GM19328 (cell line): ENCODE results near the gene LRRC4C.
"Not testable (repeated sequence)": the region's sequence is repeated elsewhere in the genome, so short reads cannot be mapped to it uniquely, and the experiment has no call there.

ENCODE experiments used
- ATAC-seq: cut with Tn5 transposase; IDR thresholded peaks from one replicate; pipeline ENCODE4 v1.9.1; 2021; ENCODE audit warnings: mild to moderate bottlenecking, moderate library complexity; ENCODE audit not compliant: unreplicated experiment

Gene LRRC4C

DNA sequence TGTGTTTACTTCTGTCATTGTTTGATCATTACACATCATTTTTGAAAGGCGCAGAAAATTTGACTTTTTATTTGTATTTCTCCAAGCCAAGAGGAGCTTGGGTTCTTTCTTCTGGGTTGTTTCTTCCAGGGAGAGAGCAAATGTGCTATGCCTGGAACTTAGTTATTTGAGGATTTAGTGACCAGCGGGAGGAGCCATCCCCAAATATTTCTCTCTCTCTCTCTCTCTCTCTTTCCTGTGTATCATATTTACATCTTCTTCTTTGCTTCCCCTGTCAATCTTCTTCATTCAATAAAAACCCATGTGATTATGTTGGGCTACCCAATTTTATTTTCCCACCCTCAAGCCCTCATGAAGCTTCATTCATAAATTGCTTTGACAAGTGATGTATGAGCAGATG lies 534.5 kb downstream of the LRRC4C start:
- no peak for ATAC-seq

DNA sequence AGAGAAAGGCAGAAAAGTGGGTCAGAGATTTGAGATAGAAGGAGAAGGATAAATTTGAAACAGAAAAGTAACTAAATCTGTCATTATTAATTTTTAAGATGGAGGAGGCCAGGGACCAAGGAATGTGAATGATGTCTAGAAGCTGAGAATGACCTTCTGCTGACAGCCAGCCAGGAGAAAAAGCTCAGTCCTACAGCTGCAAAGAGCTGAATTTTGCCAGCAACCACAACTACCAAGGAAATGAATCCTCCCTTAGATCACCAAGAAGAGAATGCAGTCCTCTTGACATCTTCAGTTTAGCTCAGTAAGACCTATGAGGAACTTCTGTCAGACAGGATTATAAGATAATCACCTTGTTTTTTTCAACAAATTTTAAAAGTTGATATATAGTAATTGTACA lies 538.2 kb downstream of the LRRC4C start:
- ATAC-seq = no peak

DNA sequence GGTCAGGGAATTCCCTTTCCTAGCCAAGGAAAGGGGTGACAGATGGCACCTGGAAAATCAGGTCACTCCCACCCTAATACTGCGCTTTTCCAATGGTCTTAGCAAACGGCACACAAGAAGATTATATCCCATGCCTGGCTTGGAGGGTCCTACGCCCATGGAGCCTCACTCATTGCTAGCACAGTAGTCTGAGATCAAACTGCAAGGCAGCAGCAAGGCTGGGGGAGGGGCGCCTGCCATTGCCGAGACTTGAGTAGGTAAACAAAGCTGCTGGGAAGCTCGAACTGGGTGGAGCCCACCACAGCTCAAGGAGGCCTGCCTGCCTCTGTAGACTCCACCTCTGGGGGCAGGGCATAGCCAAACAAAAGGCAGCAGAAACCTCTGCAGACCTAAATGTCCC lies 548.7 kb downstream of the LRRC4C start:
- not testable (repeated sequence) for ATAC-seq

DNA sequence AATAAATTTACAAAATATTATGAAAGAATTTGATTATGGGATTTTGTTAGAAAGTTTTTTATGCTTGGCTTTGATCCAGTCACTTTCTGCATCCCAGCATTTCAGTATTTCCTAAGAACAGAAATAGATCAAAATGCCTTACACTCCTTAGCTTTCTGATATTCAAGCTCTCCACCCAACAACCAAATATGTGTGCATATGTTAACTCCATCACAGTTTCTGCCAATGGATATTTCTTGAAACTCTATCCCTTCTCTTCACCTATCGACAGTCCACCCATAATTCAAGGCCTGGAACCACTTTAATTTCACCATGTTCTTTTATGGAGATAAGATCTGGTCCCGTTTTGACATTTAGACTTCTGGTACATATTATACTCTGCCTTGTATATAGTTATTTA lies 565.0 kb downstream of the LRRC4C start:
- ATAC-seq = no peak

DNA sequence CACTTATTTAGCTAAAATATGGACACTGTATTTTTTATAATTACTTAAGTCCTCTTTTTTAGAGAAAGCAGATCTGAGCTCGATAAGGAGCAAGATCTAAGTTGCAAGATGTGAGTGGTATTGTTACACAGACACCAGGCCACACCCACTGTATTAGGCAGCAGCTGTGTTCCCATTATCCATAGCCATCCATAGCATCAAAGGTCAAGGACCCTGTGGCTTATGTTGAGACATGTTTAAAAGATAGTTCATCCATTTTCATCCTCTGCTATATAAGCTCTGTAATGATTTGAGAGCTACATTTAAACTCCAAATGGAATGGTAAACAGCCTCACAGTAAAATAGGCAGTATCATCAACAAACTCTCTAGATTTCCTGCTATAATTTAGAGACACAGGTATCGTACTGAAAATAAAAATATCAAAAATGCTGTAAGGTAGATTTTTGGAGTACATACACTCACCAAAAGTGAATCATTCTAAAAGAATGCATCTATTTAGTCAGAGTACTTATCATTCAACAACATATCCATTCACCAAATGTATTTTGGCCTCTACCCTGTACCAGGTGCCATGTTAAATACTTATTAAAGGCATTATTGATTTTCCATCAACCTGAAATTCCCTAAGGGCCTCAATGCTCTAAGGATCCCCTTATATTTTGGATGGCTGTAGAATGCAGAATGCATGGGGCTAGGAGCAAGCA lies 574.0 kb downstream of the LRRC4C start:
- no peak for ATAC-seq

DNA sequence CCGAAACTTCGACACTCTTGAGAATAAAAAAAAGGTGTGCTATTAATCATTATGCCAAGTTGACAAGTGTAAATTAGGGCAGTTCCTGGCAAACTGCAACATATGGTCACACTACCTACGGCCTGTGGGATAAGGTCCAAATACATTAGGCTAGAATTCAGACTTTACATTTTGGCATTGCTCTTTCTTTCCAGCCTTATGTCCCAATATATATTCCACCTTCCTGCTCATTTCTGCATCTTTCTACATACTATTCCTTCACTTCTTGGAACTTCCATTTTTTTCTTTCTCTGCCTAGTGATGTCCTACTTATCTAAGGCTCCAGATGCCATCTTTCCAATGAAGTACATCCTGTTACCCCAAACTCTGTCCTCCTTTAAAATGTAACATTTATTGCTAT lies 577.2 kb downstream of the LRRC4C start:
- ATAC-seq = no peak

DNA sequence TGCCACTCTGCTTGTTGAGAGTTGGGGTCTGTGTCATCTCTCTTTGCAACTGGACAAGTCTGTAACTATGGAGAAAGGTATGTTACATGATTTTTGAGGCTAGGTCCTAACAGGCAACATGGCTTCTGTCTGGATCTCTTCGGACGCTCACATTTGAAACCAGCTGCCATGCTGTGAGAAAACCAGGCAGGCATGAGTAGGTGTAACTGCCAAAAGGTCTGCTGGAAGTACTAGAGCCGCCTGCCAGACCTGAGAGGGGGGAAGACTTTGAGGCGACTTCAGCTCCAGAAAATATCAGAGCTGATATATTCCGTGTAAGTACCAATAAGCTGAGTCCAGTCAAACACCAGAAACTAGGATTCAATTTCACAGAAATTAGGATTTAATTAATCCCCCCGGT lies 579.5 kb downstream of the LRRC4C start:
- no peak for ATAC-seq

DNA sequence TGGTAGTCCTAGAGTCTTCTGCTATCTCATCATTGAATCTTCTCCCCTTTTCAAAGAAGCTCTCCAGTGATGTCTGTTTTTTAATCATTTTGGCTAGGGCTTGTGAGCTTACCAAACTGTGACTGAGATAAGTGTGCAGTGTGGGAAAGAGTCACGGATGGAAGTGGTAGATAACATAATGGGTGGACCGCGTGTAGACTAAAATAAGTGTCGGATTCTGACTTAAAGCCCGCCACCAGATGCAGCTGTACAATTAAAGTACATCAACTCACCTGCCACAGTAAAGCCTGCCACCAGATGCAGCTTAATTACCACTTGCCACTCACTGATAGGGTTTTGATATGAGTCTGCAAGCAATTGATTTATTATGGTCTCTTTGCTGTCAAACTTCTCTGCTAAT lies 581.5 kb downstream of the LRRC4C start:
- no peak for ATAC-seq

DNA sequence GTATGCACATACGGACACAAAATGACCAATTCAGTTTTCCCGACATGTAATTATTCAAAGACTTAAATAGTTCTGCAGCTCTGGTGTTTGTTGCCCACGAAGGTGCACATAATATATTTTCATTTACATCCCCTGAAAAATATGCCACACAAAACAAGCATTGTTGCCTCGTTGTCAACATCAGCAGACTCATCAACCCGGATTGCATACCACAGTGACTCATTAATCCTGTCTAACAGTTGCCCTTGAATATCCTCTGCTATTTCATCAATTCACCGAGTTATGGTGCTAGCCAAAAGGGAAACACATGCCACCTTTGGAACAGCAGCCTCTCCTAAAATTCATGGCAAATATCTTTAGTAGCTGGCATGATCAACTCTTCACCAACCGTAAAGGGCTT lies 582.2 kb downstream of the LRRC4C start:
- no peak for ATAC-seq

DNA sequence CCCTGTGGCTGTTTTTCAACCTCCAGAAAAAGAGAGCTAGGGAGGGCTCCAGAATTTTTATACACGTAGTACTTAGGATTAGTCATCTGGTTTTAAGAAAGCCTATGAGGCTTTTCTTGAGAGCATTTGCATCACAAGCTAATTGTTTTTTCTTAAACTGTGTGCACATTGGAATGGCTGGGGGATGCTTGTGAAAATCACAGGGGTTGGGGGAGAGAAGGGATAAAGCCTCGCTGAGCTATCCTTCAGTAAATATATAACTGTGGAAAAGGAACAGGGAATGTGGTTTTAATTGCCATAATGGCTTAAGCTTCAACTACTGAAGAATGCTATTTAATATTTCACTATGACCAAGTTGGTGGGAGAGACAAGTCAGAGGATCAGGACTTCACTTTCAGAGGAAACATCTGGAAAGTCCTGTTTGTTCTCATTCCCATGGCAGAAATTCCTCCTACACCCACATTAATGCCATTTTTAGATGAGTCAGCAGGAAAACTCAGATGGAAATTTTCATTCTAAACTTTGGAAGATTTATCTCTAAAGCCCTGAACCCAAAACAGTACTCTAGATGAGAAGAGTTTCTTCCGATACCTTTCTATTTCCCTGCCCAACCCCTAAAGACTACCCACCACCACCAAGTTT lies 591.3 kb downstream of the LRRC4C start:
- ATAC-seq = no peak

DNA sequence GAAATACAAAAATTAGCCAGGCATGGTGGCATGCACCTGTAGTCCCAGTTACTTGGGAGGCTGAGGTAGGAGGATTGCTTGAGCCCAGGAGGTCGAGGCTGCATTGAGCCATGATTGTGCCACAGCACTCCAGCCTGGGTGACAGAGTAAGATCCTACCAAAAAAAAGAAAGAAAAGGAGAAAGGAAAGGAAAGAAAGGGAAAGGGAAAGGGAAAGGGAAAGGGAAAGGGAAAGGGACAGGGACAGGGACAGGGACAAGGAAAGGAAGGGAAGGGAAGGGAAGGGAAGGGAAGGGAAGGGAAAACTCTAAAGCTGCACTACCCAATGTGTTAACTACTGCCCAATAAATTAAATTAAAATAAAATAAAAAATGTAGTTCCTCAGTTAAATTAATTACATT lies 601.7 kb downstream of the LRRC4C start:
- not testable (repeated sequence) for ATAC-seq

DNA sequence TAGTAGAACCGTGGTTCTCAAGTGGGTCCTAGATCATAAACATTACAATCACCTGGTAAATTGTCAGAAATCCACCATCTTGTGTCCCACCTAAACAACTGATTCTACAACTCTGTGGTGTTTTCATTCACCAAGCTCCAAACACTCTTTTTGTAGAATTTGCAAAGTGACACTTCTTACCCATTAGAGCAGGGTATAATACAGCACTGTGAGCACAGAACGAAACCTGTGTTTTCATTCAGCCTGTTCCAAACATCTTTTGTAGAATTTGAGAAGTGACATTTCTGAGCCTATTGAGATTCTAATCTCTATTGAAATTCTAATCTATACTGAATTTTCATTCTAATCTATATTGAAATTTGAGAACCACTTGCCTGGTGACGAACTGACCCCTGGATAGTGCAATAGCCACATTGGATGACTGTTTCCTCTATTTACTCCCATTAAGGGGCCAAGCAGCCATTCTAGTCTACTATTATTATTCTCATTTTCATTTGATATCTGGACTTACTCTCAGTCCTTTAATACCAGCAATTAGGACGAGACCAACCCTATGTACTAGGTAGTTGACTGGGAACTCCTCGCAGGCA lies 616.6 kb downstream of the LRRC4C start:
- ATAC-seq = no peak

DNA sequence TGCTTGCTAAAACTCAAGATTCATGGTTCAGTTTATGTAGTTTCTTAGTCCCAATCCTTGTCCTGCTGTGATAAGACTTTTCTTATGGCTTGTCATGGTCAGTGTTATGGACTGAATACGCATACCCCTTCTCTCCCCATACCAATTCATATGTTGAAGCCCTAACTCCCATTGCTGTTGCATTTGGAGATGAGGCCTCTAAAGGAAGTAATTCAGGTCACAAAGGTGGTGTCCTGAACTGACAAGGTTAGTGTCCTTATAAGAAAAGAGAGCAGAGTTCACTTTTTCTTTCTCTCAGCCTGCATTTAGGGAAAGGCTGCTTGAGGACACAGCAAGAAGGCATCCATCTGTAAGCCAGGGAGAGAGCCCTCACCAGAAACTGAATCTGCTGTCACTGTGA lies 618.2 kb downstream of the LRRC4C start:
- ATAC-seq = no peak

DNA sequence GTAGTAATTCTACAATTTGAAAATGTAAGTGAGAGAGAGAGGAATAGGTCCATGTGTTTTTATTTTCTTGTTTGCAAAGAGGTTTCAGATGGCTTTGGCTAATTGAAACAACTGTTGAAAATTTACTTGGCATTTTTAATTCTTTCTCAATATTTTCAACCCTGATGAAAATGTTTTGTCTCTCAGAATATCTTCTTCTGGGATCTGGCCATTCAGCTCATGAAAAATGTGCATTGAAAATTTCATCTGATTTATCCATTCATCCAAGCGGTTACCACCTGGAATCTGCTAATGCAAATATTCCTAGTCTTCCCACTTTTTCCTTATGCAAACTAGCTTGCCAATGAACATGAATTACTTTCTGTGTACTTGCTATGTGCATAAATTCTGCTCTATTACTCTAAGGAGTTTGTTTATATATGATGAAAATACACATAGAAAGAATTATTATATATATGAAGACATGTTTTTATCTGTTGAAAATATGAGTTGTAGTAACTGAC lies 621.2 kb downstream of the LRRC4C start:
- ATAC-seq = no peak

DNA sequence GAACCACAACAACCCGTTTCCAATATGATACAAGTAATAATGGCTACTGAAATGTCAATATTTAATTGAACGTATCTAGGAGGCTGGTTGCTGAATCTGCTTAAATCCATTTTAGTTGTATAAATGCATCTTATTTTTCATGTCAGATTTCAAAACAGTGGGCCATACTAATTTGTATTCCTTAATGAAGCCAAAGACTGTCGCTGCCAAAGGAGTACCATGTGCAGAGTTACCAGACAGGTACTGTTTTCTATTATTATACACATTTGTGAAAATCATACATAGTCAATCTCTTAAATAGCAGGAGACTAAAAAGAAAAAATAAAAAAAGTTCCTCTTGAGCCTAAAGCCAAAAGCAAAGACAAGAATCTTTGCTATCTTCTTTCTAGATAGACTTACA lies 632.3 kb downstream of the LRRC4C start:
- ATAC-seq = no peak

DNA sequence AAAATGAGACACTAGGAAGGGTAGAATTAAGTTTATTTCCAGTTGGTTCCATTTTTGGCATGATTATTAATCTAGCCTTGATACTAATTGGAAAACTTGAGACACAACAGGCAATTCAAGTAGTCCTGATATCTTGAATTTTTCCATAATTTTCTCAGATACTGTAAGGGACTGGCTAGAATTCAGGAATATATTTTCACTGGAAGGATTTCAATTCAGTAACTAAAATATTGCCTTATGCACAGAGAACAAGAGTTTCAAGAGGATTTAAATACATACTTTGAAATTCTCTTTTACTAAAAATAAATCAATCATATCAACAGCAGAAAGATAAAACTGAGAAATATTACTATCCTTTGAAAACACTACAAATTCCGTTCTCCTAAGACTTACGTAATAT lies 632.9 kb downstream of the LRRC4C start:
- no peak for ATAC-seq

DNA sequence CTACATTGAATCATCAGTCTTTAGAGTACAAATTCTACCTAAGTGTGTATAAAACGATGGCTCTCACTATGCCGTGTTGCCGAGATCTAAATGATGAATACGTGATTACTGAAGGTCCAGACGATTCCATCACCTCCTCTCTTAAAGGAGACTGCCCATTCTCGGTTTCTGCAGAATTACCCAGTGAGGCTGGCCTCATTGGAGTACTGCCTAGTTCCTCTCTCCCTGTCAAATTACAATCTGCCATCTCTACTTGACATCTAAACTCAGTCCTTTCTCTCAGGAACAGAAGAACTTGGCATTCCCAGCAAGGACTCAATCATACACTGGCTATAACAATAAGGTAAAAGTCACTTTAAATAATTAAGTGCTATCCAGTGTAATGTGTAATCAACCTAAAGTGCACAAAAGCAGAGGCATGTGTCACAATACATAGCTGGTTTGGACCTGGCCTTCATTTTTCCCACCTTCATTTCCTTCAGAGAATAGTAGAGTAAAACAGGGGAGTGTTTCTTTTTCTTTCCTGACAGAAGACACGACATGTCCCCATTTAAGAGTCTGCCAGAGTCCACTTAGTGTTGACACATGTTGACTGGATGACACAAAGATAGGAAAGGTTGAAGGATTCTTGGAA lies 634.1 kb downstream of the LRRC4C start:
- no peak for ATAC-seq

DNA sequence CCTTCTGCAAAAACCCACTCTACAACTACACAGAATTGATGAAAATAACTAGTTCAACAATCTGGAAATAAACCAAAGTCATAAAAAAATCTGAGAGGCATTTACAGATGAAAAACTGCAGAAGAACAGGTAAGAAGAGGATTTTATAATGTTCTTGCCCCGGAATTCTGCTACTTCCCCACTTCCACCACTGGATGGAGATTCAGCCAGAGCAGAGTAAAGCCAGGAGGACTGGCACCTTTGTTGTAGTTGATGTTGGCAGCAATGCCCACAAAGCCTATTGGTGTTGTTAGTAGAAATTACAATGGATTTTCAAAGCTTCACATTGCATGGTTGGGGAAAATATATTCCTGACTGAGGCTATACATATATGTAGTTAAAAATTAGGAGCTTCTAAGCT lies 640.2 kb downstream of the LRRC4C start:
- no peak for ATAC-seq

DNA sequence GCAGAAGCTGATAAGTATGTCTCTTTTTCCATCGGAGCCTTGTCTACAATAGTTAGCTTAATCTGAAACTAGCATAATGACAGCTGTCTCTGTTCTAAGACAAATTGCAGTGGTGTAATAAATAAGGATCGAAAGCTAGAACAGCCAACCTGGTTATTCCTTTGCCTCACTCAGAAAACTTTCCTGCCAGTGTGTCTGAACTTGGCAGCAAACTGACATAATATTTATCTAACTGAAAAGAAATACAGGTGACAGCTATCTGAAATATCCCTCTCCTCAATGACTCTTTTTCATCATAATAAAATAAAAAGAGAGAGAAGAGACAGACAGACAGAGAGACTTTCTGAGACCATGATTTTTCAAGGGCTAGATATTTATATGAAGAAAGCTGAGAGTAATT lies 642.5 kb downstream of the LRRC4C start:
- ATAC-seq = no peak

DNA sequence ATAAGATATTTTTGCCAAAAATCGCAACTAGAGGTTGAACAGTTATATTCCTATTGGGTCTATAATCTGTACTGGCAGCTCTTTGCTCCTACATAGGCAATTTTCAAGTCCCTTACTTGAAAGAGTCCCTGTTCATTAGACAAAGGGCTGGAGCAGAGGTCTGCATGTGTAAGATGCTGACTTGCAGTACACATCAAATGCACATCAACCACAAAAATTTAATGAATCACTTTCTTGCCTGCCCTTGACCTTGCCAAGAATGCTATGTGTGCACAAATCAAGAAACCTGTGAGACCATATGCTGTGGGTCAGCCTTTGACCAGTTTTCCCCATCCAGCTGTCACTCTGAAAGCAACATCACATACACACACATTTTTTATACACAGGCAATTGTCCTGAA lies 661.5 kb downstream of the LRRC4C start:
- no peak for ATAC-seq

DNA sequence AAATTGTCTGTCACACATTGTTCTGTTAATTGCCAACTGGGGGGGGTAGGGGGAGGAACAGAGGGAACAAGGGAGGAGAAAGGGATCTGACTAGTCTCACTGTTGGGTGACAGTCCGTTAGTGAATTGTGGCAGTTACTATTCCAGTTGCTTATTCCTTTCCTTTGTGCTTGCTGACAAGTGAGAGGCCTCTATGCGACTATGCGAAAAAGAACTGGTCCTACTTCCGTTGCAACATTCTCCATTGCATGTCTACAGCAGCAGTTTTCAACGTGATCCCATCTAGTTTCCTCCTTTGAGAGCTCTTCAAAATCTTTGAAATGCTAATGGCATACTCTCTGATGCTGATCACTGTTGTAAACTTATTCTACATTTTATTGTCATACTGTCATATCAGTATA lies 672.2 kb downstream of the LRRC4C start:
- no peak for ATAC-seq

DNA sequence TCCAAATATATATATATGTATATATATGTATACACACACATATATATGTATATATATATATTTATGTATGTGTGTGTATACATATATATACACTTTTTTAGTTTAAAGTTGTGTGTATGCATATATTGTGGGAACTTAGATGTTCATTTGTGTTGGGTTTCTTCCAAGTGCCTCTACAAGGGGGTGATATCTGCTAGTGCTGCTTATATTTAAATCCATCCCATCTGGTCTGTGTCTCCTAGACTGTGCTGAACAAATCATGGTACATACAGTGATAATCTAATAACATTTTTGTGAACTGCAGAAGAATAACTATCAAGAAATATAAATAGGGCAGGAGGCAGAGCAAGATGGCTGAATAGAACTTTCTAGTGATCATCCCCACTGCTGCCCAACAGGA lies 696.4 kb downstream of the LRRC4C start:
- no peak for ATAC-seq
